ENCODE results near the gene ADAMTS3. TPM values are rescaled to one million over a fixed set of nuclear protein-coding genes. Genes with fewer than 3 reads are reported as not detected.

Gene ADAMTS3
- 1 to 10 TPM; 3.8 to 5.3 (median 4.5) TPM for total RNA-seq

GRCh38 chr4:72568959-72569718, at the start of gene ADAMTS3:
Gene ADAMTS3, minus strand, starts transcription at chr4:72569221. Its CDS starts 459 bp downstream, at chr4:72568762.
- Histone ChIP-seq H3K4me3 (replicated peaks in 1 of 3) (peak within 1 kb of the TSS; percentile 41 to 84 (median 64)), H3K4me1 (peaks cover 11 to 17% of the 10 kb centered on the region in 2 donors), H3K27me3 (no peaks in the 10 kb centered on the region), H3K27ac (peak within 1 kb of the TSS; percentile 60 to 85 (median 80)), H3K36me3 (no peaks in the 10 kb centered on the region), H3K9me3 (no peaks in the 10 kb centered on the region)
- peak in 1 of 2 donors; percentile 76 for TF ChIP-seq POLR2A (IDR thresholded peaks at IDR 0.05)
- TF ChIP-seq CTCF (IDR thresholded peaks at IDR 0.05) = no peak
- DNase-seq = peak; percentile 79 to 80
- 0 to 1% methylated on average over 26 to 46 of the region's 59 CpGs for WGBS, 2 donors
- intact Hi-C loops (cut with DNase I) = no loop called here

GRCh38 chr4:72613959-72614358, 44.9 kb upstream of the ADAMTS3 start:
- DNase-seq = no peak
- Histone ChIP-seq H3K27me3 (no peaks in the 10 kb centered on the region), H3K9me3 (no peaks in the 10 kb centered on the region), H3K27ac (no peak overlapping the region), H3K36me3 (no peaks in the 10 kb centered on the region), H3K4me1 (no peaks in the 10 kb centered on the region), H3K4me3 (replicated peaks in 1 of 3) (no peak overlapping the region)
- 60 to 66% methylated on average over 2 of the region's 2 CpGs for WGBS, 2 donors
- TF ChIP-seq CTCF (IDR thresholded peaks at IDR 0.05) (no peak), POLR2A (IDR thresholded peaks at IDR 0.05) (no peak)
- intact Hi-C loops (cut with DNase I) = no loop called here

GRCh38 chr4:72606751-72607150, 37.7 kb upstream of the ADAMTS3 start:
- TF ChIP-seq CTCF (IDR thresholded peaks at IDR 0.05) = no peak
- TF ChIP-seq POLR2A (IDR thresholded peaks at IDR 0.05) = no peak
- no peaks in the 10 kb centered on the region for H3K36me3 ChIP-seq
- H3K9me3 ChIP-seq = no peaks in the 10 kb centered on the region
- WGBS, 2 donors = 78 to 86% methylated on average over 2 of the region's 2 CpGs
- H3K27ac ChIP-seq = no peak overlapping the region
- H3K4me1 ChIP-seq = no peaks in the 10 kb centered on the region
- no peaks in the 10 kb centered on the region for H3K27me3 ChIP-seq
- no peak for DNase-seq
- H3K4me3 ChIP-seq (replicated peaks in 1 of 3) = no peak overlapping the region
- intact Hi-C loops (cut with DNase I) = no loop called here

- 57 to 62% methylated on average over 2 of the region's 2 CpGs for WGBS, 2 donors
- intact Hi-C loops (cut with DNase I) = no loop called here
- peak in 1 of 2 donors; percentile 3 for DNase-seq
- no peaks in the 10 kb centered on the region for H3K27me3 ChIP-seq
- no peak overlapping the region for H3K4me3 ChIP-seq (replicated peaks in 1 of 3)
- H3K9me3 ChIP-seq = no peaks in the 10 kb centered on the region
- no peak overlapping the region for H3K27ac ChIP-seq
- no peaks in the 10 kb centered on the region for H3K4me1 ChIP-seq
- no peaks in the 10 kb centered on the region for H3K36me3 ChIP-seq
- TF ChIP-seq POLR2A (IDR thresholded peaks at IDR 0.05) (no peak), CTCF (IDR thresholded peaks at IDR 0.05) (no peak)
Measured at GRCh38 chr4:72604324-72604723, 35.3 kb upstream of the ADAMTS3 start.

All from thyroid gland (tissue), 4 donors.